ENCODE results near the gene RBM44.

RBM44 gene

GRCh38 chr2:237819231-237819630 lies 20.7 kb downstream of the RBM44 start:
- no peak overlapping the region for H3K27ac ChIP-seq
- POLR2A ChIA-PET (ENCODE audit: low non-redundant PET), result no interaction called here
- CTCF ChIA-PET, result interaction anchor here (0.6 kb wide), 1 partner anchor 18 kb away, joined by 5 read pairs; no protein-coding TSS in a partner anchor
- DNase-seq (ENCODE audit: low spot score), result no peak
- no peak for TF ChIP-seq CTCF (conservative IDR thresholded peaks at IDR 0.05; ENCODE audit: low read depth)

DNA sequence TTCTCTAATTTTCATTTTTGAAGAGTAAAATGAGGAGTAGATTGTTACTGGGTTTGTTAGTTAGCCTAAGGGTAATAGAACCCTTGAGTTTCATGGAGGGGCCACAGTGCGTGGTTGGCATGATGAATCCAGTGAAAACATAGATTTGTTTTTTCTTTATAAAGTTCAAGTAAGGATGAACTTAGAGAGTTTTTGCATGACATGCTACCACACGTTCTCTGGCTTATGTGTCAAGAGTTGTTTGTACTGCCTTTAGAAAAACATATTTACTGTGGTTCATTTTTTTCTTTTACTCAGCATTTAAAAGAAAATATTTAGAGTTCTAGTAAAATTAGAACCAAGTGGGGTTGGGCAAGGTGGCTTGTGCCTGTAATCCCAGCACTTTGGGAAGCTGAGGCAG lies 21.8 kb downstream of the RBM44 start:
- H3K27ac ChIP-seq, result no peak overlapping the region
- no peak for DNase-seq (ENCODE audit: low spot score)
- ChIA-PET CTCF (no interaction called here), POLR2A (ENCODE audit: low non-redundant PET) (no interaction called here)
- TF ChIP-seq CTCF (conservative IDR thresholded peaks at IDR 0.05; ENCODE audit: low read depth), result no peak

DNA sequence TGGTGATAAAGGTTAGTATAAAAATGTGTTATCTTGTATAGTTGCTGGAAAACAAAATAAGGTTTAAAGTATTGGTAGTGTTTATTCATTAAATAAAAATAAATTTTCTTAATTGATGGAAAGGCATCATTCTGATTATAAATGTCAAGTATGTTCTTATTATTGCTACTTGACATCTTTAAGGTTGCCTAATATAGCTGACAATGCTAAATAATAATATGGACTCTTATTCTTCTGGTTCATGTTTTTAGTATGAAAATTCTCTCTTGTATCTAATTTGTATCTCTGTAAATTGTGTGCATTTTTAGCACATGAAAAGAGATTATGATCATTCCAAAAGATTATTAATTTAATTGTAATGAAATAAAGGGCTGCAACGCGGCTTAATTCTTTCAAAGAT lies 25.0 kb downstream of the RBM44 start:
- no peak overlapping the region for H3K27ac ChIP-seq
- DNase-seq (ENCODE audit: low spot score), result no peak
- no peak for TF ChIP-seq CTCF (conservative IDR thresholded peaks at IDR 0.05; ENCODE audit: low read depth)
- ChIA-PET CTCF (no interaction called here), POLR2A (ENCODE audit: low non-redundant PET) (no interaction called here)

DNA sequence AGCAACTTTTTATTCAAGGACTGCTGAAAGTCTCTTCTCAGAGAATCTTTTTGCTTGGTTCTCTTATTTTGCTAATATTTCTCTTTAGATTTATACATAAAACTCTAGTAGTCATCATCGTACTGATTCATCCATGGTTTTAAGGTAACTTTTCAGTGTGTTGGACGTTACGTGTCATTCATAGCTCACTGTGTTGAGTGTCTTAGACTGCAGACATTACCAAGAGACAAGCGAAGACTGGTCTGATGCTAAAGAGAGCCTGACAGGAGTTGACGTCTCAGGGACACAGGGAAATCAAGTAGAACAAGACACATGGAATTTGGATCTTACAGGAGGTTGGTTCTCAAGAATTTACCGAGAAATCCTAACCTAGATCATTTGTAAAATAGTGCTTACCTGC lies 25.5 kb downstream of the RBM44 start:
- ChIA-PET POLR2A (ENCODE audit: low non-redundant PET) (no interaction called here), CTCF (no interaction called here)
- TF ChIP-seq CTCF (conservative IDR thresholded peaks at IDR 0.05; ENCODE audit: low read depth), result no peak
- H3K27ac ChIP-seq, result no peak overlapping the region
- no peak for DNase-seq (ENCODE audit: low spot score)

DNA sequence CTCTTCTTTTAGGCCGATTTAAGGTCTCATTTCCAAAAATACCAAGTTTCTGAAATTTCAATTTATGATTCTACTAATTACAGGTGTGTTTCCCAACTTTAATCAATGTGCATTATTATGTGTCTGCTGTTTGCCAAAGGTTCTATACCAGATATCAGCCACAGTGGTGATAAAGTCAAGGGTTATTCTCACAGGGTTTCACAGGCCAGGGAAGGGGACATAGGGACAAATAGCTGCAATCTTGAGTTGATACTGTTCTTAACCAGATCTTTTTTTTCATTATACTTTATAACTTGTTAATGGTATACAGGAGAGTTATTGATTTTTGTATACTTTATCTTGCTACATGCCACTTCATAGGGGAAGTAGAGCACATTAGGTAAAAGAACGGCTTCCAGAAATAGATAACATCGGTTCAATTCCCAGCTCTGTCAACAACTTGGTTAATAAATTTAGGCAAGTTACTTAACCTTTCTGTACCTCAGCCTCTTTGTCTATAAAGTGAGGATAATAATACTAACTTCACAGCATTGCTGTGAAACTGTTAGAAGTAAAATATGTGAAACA lies 28.9 kb downstream of the RBM44 start:
- no peak for DNase-seq (ENCODE audit: low spot score)
- ChIA-PET CTCF (no interaction called here), POLR2A (ENCODE audit: low non-redundant PET) (no interaction called here)
- H3K27ac ChIP-seq, result no peak overlapping the region
- no peak for TF ChIP-seq CTCF (conservative IDR thresholded peaks at IDR 0.05; ENCODE audit: low read depth)

- ChIA-PET CTCF (interaction anchor here (0.6 kb wide), 1 partner anchor 837 kb away, joined by 3 read pairs; no protein-coding TSS in a partner anchor), POLR2A (ENCODE audit: low non-redundant PET) (no interaction called here)
- H3K27ac ChIP-seq, result no peak overlapping the region
- no peak for TF ChIP-seq CTCF (conservative IDR thresholded peaks at IDR 0.05; ENCODE audit: low read depth)
- DNase-seq (ENCODE audit: low spot score), result no peak
These were observed 31.9 kb downstream of the RBM44 start for GRCh38 chr2:237830522-237830921.

All from RWPE1 (cell line).